Measurements from ENCODE around the gene INPP5E.

The INPP5E gene

DNA sequence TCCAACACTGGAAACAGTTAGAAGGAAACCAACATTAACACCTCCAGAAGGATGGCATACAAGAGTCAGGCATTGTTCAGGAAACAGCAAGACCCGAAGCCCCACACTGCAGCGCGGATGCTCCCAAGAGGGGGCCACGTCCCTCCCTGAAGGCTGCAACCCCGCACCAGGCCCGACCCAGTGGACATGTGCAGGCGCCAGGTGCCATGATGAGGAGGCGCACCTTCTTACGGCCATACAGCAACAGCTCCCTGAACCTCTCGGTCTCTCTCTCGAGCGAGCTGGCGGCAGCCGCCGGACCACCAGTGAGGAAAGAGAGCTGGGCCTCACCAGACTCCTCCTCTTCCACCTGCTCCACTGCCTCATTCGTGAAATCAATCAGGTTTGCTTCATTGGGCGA lies 23.0 kb upstream of the INPP5E start:
- TF ChIP-seq, protein P1, sequence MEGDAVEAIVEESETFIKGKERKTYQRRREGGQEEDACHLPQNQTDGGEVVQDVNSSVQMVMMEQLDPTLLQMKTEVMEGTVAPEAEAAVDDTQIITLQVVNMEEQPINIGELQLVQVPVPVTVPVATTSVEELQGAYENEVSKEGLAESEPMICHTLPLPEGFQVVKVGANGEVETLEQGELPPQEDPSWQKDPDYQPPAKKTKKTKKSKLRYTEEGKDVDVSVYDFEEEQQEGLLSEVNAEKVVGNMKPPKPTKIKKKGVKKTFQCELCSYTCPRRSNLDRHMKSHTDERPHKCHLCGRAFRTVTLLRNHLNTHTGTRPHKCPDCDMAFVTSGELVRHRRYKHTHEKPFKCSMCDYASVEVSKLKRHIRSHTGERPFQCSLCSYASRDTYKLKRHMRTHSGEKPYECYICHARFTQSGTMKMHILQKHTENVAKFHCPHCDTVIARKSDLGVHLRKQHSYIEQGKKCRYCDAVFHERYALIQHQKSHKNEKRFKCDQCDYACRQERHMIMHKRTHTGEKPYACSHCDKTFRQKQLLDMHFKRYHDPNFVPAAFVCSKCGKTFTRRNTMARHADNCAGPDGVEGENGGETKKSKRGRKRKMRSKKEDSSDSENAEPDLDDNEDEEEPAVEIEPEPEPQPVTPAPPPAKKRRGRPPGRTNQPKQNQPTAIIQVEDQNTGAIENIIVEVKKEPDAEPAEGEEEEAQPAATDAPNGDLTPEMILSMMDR (IDR thresholded peaks at IDR 0.05; ENCODE audit: low read depth, low read length) = no peak
- no peak for DNase-seq (ENCODE audit: extremely low read depth, low read depth)

DNA sequence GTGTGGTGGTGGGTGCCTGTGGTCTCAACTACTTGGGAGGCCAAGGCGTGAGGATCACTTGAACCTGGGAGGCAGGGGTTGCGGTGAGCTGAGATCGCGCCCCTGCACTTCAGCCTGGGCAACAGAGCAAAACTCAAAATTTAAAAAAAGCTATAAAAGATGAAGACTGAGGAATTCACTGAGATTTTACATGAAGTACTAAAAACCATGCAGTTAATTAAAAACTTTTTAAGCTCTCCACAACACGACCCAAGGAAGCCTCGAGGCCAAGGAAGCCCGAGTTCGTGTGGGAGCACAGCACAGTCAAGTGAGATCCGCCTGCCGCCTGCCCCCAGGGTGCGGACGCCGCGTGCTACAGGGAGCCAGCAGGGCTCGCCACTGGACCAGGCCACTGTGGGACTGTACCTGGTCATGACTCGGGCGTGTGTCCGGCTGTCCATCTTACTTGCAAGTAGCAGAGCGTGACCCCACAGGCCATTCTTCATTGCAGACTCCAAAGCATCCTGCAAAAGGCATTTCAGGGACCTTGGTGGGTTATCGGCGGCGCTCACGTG lies 21.2 kb upstream of the INPP5E start:
- DNase-seq (ENCODE audit: extremely low read depth, low read depth) = no peak
- TF ChIP-seq, protein P1 (IDR thresholded peaks at IDR 0.05; ENCODE audit: low read depth, low read length) = no peak

DNA sequence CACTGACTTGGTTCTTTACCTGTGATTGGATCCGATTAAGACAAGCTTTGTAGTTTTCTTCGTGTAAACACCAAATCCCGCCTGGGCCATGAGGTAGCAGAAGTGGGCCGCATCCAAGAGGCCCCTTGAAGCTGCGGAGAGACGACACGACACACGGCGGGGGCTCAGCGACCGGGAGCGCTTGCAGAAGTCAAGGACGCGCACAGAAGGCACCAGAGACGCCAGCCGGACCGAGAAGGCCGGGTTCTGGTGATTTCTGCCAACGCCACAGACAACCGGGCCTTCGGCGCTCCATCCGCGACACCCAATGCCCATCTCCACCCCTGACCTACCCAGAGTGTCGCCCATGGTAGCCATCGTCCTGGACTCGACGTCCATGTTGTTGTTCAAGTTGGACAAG lies 19.8 kb upstream of the INPP5E start:
- TF ChIP-seq, protein P1 (IDR thresholded peaks at IDR 0.05; ENCODE audit: low read depth, low read length) = no peak
- DNase-seq (ENCODE audit: extremely low read depth, low read depth) = no peak

DNA sequence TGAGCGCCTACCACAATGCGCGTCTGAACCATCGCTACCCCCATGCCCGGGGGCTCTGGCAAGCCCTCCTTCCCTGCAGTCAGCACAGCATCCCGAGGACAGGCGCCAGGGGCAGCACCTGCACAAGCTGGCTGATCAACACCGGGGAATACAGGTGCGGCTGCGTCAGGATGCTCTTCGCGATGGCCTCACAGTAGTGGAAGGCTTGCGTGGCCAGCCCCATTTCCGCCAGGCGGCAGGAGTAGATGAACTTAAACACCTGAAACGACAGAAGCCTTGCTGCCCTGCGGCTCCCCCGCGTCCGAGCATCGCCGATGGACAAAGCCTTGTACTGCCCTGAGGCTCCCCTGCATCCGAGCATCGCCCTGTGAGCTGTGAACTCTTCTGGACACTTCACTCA lies 17.7 kb upstream of the INPP5E start:
- DNase-seq (ENCODE audit: extremely low read depth, low read depth) = no peak
- TF ChIP-seq, protein P1 (IDR thresholded peaks at IDR 0.05; ENCODE audit: low read depth, low read length) = no peak

DNA sequence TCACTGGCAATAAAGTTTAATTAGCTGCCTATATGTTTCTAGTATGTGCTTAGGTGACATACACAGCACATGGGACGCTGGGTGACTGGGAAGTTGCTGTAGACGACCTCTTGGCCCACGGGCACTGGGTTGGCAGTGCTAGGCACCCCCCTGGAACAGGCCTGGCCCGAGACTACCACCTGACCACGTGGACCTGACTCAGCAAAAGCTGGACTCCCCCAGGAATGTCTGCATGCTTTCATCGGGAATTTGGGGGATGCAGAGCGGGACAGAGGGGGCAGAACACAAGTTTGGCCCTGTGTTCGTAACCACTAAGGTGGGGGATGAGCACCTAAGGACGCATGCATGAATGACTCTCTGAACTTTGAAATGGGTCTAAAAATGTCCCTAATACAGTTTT lies 16.6 kb upstream of the INPP5E start:
- DNase-seq (ENCODE audit: extremely low read depth, low read depth) = no peak
- TF ChIP-seq, protein P1 (IDR thresholded peaks at IDR 0.05; ENCODE audit: low read depth, low read length) = no peak

DNA sequence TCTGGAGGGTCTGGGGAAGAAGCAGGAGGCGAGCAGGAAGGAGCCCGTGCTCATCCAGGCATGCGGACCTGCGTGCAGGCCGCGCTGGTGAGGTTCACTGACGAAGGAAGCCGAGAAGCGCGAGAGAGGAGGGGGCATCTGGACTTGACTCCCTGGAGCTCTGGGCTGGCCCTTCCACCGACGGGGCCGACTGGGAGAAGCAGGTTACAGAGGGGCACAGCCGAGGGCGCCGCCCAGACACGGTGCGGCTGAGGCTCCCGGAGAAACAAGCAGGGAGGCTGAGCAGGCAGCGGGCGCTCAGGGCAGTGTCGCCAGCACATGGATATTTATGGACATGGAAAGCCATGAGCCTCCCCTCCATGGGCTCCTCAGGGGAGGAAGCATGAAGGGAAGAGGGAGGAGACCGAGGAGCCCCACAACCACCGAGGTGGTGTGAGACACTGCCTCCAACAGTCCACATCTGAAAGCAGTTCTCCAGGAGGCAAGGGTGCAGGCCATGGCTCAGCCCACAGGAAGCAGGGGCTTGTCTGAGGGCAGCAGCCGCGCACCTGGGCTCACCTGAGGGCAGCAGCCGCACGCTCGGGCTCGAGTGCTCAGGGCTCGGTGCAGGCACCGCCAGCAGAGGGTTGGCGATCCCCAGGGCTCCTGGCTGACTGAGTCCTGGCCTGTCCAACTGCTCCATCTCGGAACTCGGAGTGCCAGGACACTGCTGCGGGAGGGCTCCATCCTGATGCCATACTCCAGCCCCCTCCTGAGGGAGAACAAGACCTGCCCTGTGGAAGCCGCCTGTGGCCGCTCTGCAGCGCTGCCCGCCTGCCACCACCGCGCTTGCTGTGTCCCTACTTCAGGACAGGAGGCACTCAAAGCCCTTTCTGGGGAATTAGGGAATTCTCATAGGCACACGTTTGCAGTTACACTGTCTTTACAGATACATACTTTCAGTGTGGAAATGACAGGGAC lies 15.7 kb upstream of the INPP5E start:
- TF ChIP-seq, protein P1 (IDR thresholded peaks at IDR 0.05; ENCODE audit: low read depth, low read length) = no peak
- DNase-seq (ENCODE audit: extremely low read depth, low read depth) = no peak
